Liver (tissue), 3 donors: ENCODE measurements around the gene NOC4L.

ENCODE experiments used
- CTCF ChIP-seq: fragments of 150-350 bp; IDR thresholded peaks from 2 replicates; pipeline ENCODE4 v1.5.1; 2017; ENCODE audit warnings: improper control_type of control experiment, low read depth, low read length; ENCODE audit not compliant: missing input control
- HNF4G ChIP-seq: IDR thresholded peaks from 2 replicates; pipeline ENCODE4 v1.6.1; 2016; ENCODE audit warnings: antibody characterized with exemption
- JUND ChIP-seq, 2 donors: IDR thresholded peaks; 2 replicates each; pipeline ENCODE4 v1.6.1; 2016; ENCODE audit warnings: antibody characterized with exemption in 2 of 2
- MAX ChIP-seq: IDR thresholded peaks from 2 replicates; pipeline ENCODE4 v1.6.1; 2016; ENCODE audit warnings: antibody characterized with exemption
- RXRA ChIP-seq, 2 donors: IDR thresholded peaks; 2 replicates each; pipeline ENCODE4 v1.6.1; 2017 to 2018; ENCODE audit warnings: antibody characterized with exemption in 2 of 2, mild to moderate bottlenecking in 1 of 2
- TAF1 ChIP-seq: conservative IDR thresholded peaks from 2 replicates; pipeline ENCODE4 v1.6.1; 2016; ENCODE audit warnings: antibody characterized with exemption, mild to moderate bottlenecking
- ZBTB33 ChIP-seq: IDR thresholded peaks from 2 replicates; pipeline ENCODE4 v1.6.1; 2016; ENCODE audit warnings: antibody characterized with exemption
- TF ChIP-seq, protein P1 (sequence below): IDR thresholded peaks from 2 replicates; pipeline ENCODE4 v1.6.1; 2016; ENCODE audit warnings: antibody characterized with exemption, mild to moderate bottlenecking
- donor health status: healthy.
- donor health status: healthy.

GRCh38 chr12:132180648-132181546, 36.6 kb downstream of the NOC4L start:
- no peak for TF ChIP-seq CTCF
- TF ChIP-seq HNF4G: no peak
- no peak for TF ChIP-seq MAX
- TF ChIP-seq, protein P1, sequence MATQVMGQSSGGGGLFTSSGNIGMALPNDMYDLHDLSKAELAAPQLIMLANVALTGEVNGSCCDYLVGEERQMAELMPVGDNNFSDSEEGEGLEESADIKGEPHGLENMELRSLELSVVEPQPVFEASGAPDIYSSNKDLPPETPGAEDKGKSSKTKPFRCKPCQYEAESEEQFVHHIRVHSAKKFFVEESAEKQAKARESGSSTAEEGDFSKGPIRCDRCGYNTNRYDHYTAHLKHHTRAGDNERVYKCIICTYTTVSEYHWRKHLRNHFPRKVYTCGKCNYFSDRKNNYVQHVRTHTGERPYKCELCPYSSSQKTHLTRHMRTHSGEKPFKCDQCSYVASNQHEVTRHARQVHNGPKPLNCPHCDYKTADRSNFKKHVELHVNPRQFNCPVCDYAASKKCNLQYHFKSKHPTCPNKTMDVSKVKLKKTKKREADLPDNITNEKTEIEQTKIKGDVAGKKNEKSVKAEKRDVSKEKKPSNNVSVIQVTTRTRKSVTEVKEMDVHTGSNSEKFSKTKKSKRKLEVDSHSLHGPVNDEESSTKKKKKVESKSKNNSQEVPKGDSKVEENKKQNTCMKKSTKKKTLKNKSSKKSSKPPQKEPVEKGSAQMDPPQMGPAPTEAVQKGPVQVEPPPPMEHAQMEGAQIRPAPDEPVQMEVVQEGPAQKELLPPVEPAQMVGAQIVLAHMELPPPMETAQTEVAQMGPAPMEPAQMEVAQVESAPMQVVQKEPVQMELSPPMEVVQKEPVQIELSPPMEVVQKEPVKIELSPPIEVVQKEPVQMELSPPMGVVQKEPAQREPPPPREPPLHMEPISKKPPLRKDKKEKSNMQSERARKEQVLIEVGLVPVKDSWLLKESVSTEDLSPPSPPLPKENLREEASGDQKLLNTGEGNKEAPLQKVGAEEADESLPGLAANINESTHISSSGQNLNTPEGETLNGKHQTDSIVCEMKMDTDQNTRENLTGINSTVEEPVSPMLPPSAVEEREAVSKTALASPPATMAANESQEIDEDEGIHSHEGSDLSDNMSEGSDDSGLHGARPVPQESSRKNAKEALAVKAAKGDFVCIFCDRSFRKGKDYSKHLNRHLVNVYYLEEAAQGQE: no peak
- no peak for TF ChIP-seq TAF1
- TF ChIP-seq JUND (IDR thresholded peaks at IDR 0.05): no peak
- TF ChIP-seq ZBTB33: no peak
- TF ChIP-seq RXRA (IDR thresholded peaks at IDR 0.05): no peak
